Measurements from ENCODE around the gene COL1A1.

DNA sequence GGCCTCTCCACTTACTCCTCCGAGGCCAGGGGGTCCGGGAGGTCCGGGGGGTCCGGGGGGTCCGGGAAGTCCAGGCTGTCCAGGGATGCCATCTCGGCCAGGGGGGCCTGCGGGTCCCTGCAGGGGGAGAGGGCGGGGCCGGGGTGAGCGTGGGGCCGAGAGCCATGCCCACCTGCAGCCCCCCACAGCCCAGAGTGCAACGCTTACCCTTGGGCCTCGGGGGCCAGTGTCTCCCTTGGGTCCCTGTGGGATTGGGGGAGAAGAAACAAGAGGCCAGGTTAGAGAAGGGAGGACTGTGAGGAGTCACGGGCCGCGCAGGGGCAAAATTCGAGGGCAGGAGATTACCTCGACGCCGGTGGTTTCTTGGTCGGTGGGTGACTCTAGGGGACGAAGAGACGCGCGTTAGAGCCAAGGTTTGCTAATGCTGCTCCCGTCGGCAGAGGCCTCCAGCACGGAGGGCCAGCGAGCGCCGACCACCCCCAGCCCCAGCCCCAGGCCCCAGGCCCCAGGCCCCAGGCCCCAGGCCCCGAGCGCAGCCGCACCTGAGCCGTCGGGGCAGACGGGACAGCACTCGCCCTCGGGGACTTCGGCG, 2.1 kb downstream of the COL1A1 start:
- no peak for TF ChIP-seq TAF1 (IDR thresholded peaks at IDR 0.05; ENCODE audit: borderline replicate concordance, insufficient read depth, low read length)
- no peak for TF ChIP-seq POLR2AphosphoS5 (IDR thresholded peaks at IDR 0.05; ENCODE audit: low read depth, low read length)
- TF ChIP-seq SIN3A (IDR thresholded peaks at IDR 0.05; ENCODE audit: borderline replicate concordance, insufficient read depth, low read length) = no peak
- TF ChIP-seq, protein P1, sequence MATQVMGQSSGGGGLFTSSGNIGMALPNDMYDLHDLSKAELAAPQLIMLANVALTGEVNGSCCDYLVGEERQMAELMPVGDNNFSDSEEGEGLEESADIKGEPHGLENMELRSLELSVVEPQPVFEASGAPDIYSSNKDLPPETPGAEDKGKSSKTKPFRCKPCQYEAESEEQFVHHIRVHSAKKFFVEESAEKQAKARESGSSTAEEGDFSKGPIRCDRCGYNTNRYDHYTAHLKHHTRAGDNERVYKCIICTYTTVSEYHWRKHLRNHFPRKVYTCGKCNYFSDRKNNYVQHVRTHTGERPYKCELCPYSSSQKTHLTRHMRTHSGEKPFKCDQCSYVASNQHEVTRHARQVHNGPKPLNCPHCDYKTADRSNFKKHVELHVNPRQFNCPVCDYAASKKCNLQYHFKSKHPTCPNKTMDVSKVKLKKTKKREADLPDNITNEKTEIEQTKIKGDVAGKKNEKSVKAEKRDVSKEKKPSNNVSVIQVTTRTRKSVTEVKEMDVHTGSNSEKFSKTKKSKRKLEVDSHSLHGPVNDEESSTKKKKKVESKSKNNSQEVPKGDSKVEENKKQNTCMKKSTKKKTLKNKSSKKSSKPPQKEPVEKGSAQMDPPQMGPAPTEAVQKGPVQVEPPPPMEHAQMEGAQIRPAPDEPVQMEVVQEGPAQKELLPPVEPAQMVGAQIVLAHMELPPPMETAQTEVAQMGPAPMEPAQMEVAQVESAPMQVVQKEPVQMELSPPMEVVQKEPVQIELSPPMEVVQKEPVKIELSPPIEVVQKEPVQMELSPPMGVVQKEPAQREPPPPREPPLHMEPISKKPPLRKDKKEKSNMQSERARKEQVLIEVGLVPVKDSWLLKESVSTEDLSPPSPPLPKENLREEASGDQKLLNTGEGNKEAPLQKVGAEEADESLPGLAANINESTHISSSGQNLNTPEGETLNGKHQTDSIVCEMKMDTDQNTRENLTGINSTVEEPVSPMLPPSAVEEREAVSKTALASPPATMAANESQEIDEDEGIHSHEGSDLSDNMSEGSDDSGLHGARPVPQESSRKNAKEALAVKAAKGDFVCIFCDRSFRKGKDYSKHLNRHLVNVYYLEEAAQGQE (IDR thresholded peaks at IDR 0.05; ENCODE audit: insufficient read depth in 1 of 2, low read depth in 2 of 2, low read length in 2 of 2) = no peak

Data from PFSK-1 (cell line).